ENCODE measurements around the gene MAPK8IP1.

The MAPK8IP1 gene

GRCh38 chr11:45915446-45915845, 30.0 kb downstream of the MAPK8IP1 start:
- in situ Hi-C loops (cut with MboI; ENCODE audit: low pct_unique_long_range_greater_than_20kb, low sequenced_read_pairs, unreplicated experiment) = no loop called here
- DNase-seq (ENCODE audit: low spot score) = no peak
- TF ChIP-seq CTCF (IDR thresholded peaks at IDR 0.05; ENCODE audit: extremely low read depth, insufficient read depth, missing control alignments) = no peak

- no peak for TF ChIP-seq CTCF (IDR thresholded peaks at IDR 0.05; ENCODE audit: extremely low read depth, insufficient read depth, missing control alignments)
- in situ Hi-C loops (cut with MboI; ENCODE audit: low pct_unique_long_range_greater_than_20kb, low sequenced_read_pairs, unreplicated experiment) = no loop called here
- DNase-seq (ENCODE audit: low spot score) = no peak
Measured at GRCh38 chr11:45917286-45917622, 31.8 kb downstream of the MAPK8IP1 start.

- in situ Hi-C loops (cut with MboI; ENCODE audit: low pct_unique_long_range_greater_than_20kb, low sequenced_read_pairs, unreplicated experiment) = no loop called here
- peak; percentile 99 for DNase-seq (ENCODE audit: low spot score)
- no peak for TF ChIP-seq CTCF (IDR thresholded peaks at IDR 0.05; ENCODE audit: extremely low read depth, insufficient read depth, missing control alignments)
Measured at GRCh38 chr11:45917623-45918330, 32.3 kb downstream of the MAPK8IP1 start, which contains the start of gene PEX16. PEX16 (minus strand) TSS chr11:45917877; CDS start chr11:45917811, 66 bp downstream.

- in situ Hi-C loops (cut with MboI; ENCODE audit: low pct_unique_long_range_greater_than_20kb, low sequenced_read_pairs, unreplicated experiment) = no loop called here
- no peak for TF ChIP-seq CTCF (IDR thresholded peaks at IDR 0.05; ENCODE audit: extremely low read depth, insufficient read depth, missing control alignments)
- peak; percentile 87 for DNase-seq (ENCODE audit: low spot score)
Measured at GRCh38 chr11:45918331-45918941, 33.0 kb downstream of the MAPK8IP1 start.

DNA sequence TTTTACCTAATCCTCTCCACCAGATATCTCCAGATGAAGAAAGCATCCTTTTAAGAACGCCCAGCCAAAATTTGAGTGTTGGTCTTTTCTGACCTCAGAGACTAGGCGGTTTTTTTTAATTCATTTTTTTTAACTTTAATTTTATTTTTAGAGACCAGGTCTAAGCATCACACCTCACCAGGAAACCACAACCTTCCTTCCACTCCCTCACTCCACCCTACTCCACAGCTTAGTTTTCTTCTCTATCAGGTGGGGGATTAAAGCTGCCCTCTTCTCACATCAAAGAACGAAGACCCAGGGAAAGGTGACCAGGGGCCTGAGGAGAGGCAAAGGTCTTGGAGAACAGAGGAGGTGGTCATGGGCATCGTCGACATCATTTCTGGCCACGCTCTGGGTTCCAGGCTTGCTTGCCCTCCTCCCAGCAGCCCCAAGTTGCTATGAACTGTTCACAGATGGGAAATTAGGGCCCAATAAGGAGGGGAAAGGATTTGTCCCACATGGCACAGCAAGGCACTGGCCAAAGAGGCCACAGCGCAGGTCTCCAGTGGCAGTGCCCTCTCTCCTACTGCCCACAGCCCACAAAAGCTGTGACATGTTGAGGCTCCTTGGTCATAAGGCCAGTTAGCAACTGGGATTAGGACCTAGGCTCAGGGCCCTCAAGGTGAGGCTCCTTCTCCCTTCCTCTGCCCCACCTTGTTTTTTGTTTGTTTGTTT, 33.7 kb downstream of the MAPK8IP1 start:
- in situ Hi-C loops (cut with MboI; ENCODE audit: low pct_unique_long_range_greater_than_20kb, low sequenced_read_pairs, unreplicated experiment) = no loop called here
- no peak for DNase-seq (ENCODE audit: low spot score)
- no peak for TF ChIP-seq CTCF (IDR thresholded peaks at IDR 0.05; ENCODE audit: extremely low read depth, insufficient read depth, missing control alignments)

DNA sequence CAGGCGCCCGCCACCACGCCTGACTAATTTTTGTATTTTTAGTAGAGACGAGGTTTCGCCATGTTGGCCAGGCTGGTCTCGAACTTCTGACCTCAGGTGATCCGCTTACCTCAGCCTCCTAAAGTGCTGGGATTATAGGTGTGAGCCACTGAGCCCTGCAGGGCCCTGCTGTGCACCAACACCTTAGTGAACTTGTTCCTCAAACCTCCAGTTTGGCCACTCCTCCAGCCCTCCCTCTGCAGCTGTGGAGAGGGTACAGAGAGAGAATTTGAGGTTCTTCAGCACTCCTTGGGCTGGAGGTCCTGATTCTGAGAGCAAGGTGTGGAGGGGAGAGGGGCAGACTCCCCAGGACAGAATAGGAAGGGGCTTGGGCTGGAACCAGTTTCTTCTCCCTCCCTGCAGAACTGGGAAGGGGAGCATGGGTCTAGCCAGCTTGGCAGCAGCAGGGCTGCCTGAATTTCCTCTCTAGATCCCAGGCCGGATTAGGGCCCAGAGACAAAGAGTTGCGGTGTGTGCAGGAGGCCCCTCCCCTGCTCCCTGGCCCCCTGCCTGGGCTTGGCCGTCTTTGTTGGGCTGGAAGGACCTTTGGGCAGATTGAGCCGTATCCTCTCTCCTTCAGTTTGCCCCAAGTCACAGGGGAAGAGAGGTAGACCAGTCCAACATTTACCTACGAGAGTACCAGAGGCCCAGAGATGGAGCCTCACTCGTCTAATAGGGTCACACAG, 34.5 kb downstream of the MAPK8IP1 start:
- in situ Hi-C loops (cut with MboI; ENCODE audit: low pct_unique_long_range_greater_than_20kb, low sequenced_read_pairs, unreplicated experiment) = no loop called here
- no peak for TF ChIP-seq CTCF (IDR thresholded peaks at IDR 0.05; ENCODE audit: extremely low read depth, insufficient read depth, missing control alignments)
- DNase-seq (ENCODE audit: low spot score) = no peak
